Right lobe of liver (tissue), 6 donors: ENCODE data around the gene DCAKD. TPM values are rescaled to one million over a fixed set of nuclear protein-coding genes. Genes with fewer than 3 reads are reported as not detected.

ENCODE experiments used
- ATAC-seq, 4 donors: fragments of 200-7000 bp; cut with Tn5 transposase; one replicate each; pipeline ENCODE4 v1.9.1; 2020; ENCODE audit warnings: mild to moderate bottlenecking in 4 of 4, moderate library complexity in 4 of 4
- DNase-seq, 3 donors: peaks; one replicate each; pipeline ENCODE4 v3.0.0-alpha.2; 2020
- H3K27ac ChIP-seq, 3 donors: fragments of 200-600 bp; one replicate each; pipeline ENCODE4 v1.8.0; 2022
- H3K27me3 ChIP-seq, 2 donors: fragments of 200-600 bp; one replicate each; pipeline ENCODE4 v1.8.0; 2022
- H3K36me3 ChIP-seq, 4 donors: fragments of 200-600 bp; sonication (generic) in 1 of 4; one replicate each; pipeline versions ENCODE4 v1.5.1 to v1.8.0; 2017 to 2022; ENCODE audit warnings: control low read depth in 1 of 4
- H3K4me1 ChIP-seq, 4 donors: fragments of 200-600 bp; sonication (generic) in 1 of 4; one replicate each; pipeline versions ENCODE4 v1.5.1 to v1.8.0; 2017 to 2022; ENCODE audit warnings: control low read depth in 1 of 4
- H3K4me3 ChIP-seq, 3 donors: fragments of 200-600 bp; one replicate each; pipeline ENCODE4 v1.8.0; 2022
- H3K9me3 ChIP-seq, 4 donors: fragments of 200-600 bp; sonication (generic) in 1 of 4; one replicate each; pipeline versions ENCODE4 v1.5.1 to v1.8.0; 2017 to 2022; ENCODE audit warnings: control low read depth in 1 of 4
- POLR2A ChIP-seq: fragments of 450-650 bp; IDR thresholded peaks from one replicate; pipeline ENCODE4 v1.6.1; 2017; ENCODE audit warnings: antibody characterized with exemption, mild to moderate bottlenecking
- WGBS: methylation state at CpG from one replicate; pipeline ENCODE4 v1.1.6; 2018; ENCODE audit warnings: low coverage, low lambda C conversion rate; ENCODE audit not compliant: insufficient coverage; ENCODE audit errors: missing lambda C conversion rate; 5-methylcytosine and 5-hydroxymethylcytosine counted together
- intact Hi-C, 2 donors: fragments of 100-400 bp; cut with DNase I; formaldehyde crosslinking; loops; one replicate each; pipeline versions ENCODE4 v1.11.2 to v1.14.1; 2022
- total RNA-seq, 6 experiments: library from RNA; depleted of rRNA in 2 of 6; stranded (reverse); fragments of >200 nt in 2 of 6; fragmentation: NEBNext Ultra II Directional in 3 of 6; extraction: Animal tissue kit (Norgen Biotek cat#: 25700) in 3 of 6; gene quantifications; one replicate each; pipeline versions ENCODE4 v1.1.0 to v1.2.4, GENCODE V29; 2016 to 2023
- TF ChIP-seq, protein P1 (sequence below), 4 donors: fragments of 200-600 bp in 3 of 4; fragments of 450-650 bp in 1 of 4; IDR thresholded peaks; one replicate each; pipeline versions ENCODE4 v1.5.1 to v1.8.0; 2016 to 2022; ENCODE audit warnings: antibody characterized with exemption in 4 of 4, mild to moderate bottlenecking in 2 of 4
- donor health status: DM: no; HTN: yes; CAD: no.
- donor health status: DM: no; HTN: no; CAD: no.
- donor health status: DM: no; HTN: no; CAD: no.
- donor health status: DM: no; HTN: yes; CAD: no.
- donor health status: DM: no; HTN: yes; CAD: no.

Gene DCAKD
- total RNA-seq, 6 experiments from 2014 or later, result 13.2 to 20.6 (median 16.6) TPM

GRCh38 chr17:45096141-45096540 lies 44.7 kb upstream of the DCAKD start:
- Histone ChIP-seq H3K4me1 (peaks cover 0 to 28% (median 15%) of the 10 kb centered on the region in 4 donors), H3K9me3 (no peaks in the 10 kb centered on the region), H3K36me3 (peaks cover 0 to 75% (median 26%) of the 10 kb centered on the region in 4 donors), H3K27me3 (no peaks in the 10 kb centered on the region), H3K27ac (no peak overlapping the region), H3K4me3 (no peak overlapping the region)
- ATAC-seq (no peak), DNase-seq (no peak)
- WGBS, result 67% methylated on average over 2 of the region's 3 CpGs
- TF ChIP-seq POLR2A, result no peak
- TF ChIP-seq, protein P1, sequence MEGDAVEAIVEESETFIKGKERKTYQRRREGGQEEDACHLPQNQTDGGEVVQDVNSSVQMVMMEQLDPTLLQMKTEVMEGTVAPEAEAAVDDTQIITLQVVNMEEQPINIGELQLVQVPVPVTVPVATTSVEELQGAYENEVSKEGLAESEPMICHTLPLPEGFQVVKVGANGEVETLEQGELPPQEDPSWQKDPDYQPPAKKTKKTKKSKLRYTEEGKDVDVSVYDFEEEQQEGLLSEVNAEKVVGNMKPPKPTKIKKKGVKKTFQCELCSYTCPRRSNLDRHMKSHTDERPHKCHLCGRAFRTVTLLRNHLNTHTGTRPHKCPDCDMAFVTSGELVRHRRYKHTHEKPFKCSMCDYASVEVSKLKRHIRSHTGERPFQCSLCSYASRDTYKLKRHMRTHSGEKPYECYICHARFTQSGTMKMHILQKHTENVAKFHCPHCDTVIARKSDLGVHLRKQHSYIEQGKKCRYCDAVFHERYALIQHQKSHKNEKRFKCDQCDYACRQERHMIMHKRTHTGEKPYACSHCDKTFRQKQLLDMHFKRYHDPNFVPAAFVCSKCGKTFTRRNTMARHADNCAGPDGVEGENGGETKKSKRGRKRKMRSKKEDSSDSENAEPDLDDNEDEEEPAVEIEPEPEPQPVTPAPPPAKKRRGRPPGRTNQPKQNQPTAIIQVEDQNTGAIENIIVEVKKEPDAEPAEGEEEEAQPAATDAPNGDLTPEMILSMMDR (IDR thresholded peaks at IDR 0.05), result peak; percentile 14 to 45 (median 40)
- intact Hi-C loops, result no loop called here

GRCh38 chr17:45093444-45094110 lies 42.1 kb upstream of the DCAKD start:
- Histone ChIP-seq H3K4me3 (no peak overlapping the region), H3K9me3 (no peaks in the 10 kb centered on the region), H3K36me3 (peaks cover 0 to 69% (median 23%) of the 10 kb centered on the region in 4 donors), H3K4me1 (peaks cover 0 to 42% (median 19%) of the 10 kb centered on the region in 4 donors), H3K27ac (peak overlapping the region; percentile 60 to 83 (median 79)), H3K27me3 (no peaks in the 10 kb centered on the region)
- peak in 2 of 3 donors; percentile 65 to 69 for DNase-seq
- intact Hi-C loops, result no loop called here
- WGBS, result 32% methylated on average over 3 of the region's 13 CpGs
- no peak for TF ChIP-seq POLR2A
- TF ChIP-seq, protein P1 (IDR thresholded peaks at IDR 0.05), result no peak
- ATAC-seq, result peak; percentile 26 to 79 (median 76)

GRCh38 chr17:45092911-45093430 lies 41.5 kb upstream of the DCAKD start:
- peak overlapping the region; percentile 60 to 83 (median 79) for H3K27ac ChIP-seq
- no peaks in the 10 kb centered on the region for H3K27me3 ChIP-seq
- no peaks in the 10 kb centered on the region for H3K9me3 ChIP-seq
- H3K36me3 ChIP-seq, result peaks cover 0 to 64% (median 20%) of the 10 kb centered on the region in 4 donors
- no peak overlapping the region for H3K4me3 ChIP-seq
- intact Hi-C loops, result no loop called here
- no CpG with 5 or more reads among the region's 6 CpGs for WGBS
- ATAC-seq (peak; percentile 84 to 92 (median 88)), DNase-seq (peak; percentile 76 to 83 (median 77))
- H3K4me1 ChIP-seq, result peaks cover 0 to 48% (median 22%) of the 10 kb centered on the region in 4 donors
- peak; percentile 59 for TF ChIP-seq POLR2A
- TF ChIP-seq, protein P1 (IDR thresholded peaks at IDR 0.05), result no peak

GRCh38 chr17:45091778-45092425 lies 40.5 kb upstream of the DCAKD start:
- Histone ChIP-seq H3K36me3 (peaks cover 0 to 58% (median 14%) of the 10 kb centered on the region in 4 donors), H3K27me3 (no peaks in the 10 kb centered on the region), H3K27ac (peak overlapping the region; percentile 60 to 83 (median 75)), H3K4me3 (no peak overlapping the region), H3K9me3 (no peaks in the 10 kb centered on the region), H3K4me1 (peaks cover 0 to 59% (median 27%) of the 10 kb centered on the region in 4 donors)
- peak in 1 of 4 donors; percentile 26 for ATAC-seq
- intact Hi-C loops, result no loop called here
- DNase-seq, result no peak
- WGBS, result 82% methylated on average over 6 of the region's 11 CpGs
- TF ChIP-seq, protein P1 (IDR thresholded peaks at IDR 0.05), result no peak
- no peak for TF ChIP-seq POLR2A
